HL-60 (cell line): ENCODE results near the gene ADGRG1.

Experiments
- DNase-seq, 2 experiments: peaks; one replicate each; pipeline ENCODE4 v3.0.0-alpha.2; 2010 to 2020; ENCODE audit warnings: low read depth in 1 of 2, low spot score in 1 of 2
- H3K27ac ChIP-seq: fragments of 250-450 bp; sonication (Bioruptor Pico); replicated peaks from 2 replicates; pipeline ENCODE4 v1.5.1; 2020; ENCODE audit warnings: mild to moderate bottlenecking, moderate library complexity
- H3K27me3 ChIP-seq: fragments of 250-450 bp; sonication (Bioruptor Pico); 2 replicates; pipeline ENCODE4 v1.5.1; 2021; ENCODE audit warnings: mild to moderate bottlenecking, moderate library complexity; ENCODE audit not compliant: insufficient read depth, poor library complexity, severe bottlenecking
- H3K4me3 ChIP-seq: replicated peaks from 2 replicates; pipeline ENCODE4 v1.5.1; 2011; ENCODE audit warnings: mild to moderate bottlenecking, control low read depth, low read length; ENCODE audit not compliant: insufficient read depth
- GABPA ChIP-seq: IDR thresholded peaks from 2 replicates; pipeline ENCODE4 v1.6.1; 2012; ENCODE audit warnings: low read depth
- POLR2AphosphoS5 ChIP-seq: IDR thresholded peaks from 2 replicates; pipeline ENCODE4 v1.6.1; 2012; ENCODE audit warnings: low read depth
- SPI1 ChIP-seq: IDR thresholded peaks from 2 replicates; pipeline ENCODE4 v1.6.1; 2012; ENCODE audit warnings: low read depth, mild to moderate bottlenecking, borderline replicate concordance
- TF ChIP-seq, protein P1 (sequence below): IDR thresholded peaks from 2 replicates; pipeline ENCODE4 v1.6.1; 2012; ENCODE audit warnings: low read depth; ENCODE audit not compliant: insufficient replicate concordance
- TF ChIP-seq, protein P2 (sequence below): IDR thresholded peaks from one replicate; pipeline ENCODE4 v1.5.1; 2011; ENCODE audit warnings: low read length, control low read depth, inconsistent platforms; ENCODE audit not compliant: insufficient read depth

The ADGRG1 gene

DNA sequence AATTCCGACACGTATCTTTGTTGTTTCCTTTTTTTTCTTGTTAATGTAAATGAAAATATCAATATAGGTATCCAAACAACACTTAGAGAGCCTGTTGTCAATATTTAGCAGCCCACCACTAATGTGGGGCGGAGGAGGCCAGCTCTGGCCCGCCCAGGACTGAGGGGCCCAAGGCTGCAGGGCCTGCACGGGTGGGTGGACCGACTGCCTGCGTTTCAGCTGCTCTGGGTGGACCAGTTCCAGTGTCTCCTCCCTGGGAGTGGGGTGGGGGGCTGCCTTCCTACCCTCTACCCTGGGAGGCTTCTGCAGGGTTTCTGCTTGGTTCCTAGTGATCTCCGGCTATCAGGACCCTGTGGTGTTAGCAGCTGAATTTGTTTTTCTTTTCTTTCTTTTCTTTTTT is 15.9 kb upstream of the ADGRG1 start:
- DNase-seq: no peak
- TF ChIP-seq, protein P1, sequence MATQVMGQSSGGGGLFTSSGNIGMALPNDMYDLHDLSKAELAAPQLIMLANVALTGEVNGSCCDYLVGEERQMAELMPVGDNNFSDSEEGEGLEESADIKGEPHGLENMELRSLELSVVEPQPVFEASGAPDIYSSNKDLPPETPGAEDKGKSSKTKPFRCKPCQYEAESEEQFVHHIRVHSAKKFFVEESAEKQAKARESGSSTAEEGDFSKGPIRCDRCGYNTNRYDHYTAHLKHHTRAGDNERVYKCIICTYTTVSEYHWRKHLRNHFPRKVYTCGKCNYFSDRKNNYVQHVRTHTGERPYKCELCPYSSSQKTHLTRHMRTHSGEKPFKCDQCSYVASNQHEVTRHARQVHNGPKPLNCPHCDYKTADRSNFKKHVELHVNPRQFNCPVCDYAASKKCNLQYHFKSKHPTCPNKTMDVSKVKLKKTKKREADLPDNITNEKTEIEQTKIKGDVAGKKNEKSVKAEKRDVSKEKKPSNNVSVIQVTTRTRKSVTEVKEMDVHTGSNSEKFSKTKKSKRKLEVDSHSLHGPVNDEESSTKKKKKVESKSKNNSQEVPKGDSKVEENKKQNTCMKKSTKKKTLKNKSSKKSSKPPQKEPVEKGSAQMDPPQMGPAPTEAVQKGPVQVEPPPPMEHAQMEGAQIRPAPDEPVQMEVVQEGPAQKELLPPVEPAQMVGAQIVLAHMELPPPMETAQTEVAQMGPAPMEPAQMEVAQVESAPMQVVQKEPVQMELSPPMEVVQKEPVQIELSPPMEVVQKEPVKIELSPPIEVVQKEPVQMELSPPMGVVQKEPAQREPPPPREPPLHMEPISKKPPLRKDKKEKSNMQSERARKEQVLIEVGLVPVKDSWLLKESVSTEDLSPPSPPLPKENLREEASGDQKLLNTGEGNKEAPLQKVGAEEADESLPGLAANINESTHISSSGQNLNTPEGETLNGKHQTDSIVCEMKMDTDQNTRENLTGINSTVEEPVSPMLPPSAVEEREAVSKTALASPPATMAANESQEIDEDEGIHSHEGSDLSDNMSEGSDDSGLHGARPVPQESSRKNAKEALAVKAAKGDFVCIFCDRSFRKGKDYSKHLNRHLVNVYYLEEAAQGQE: no peak
- TF ChIP-seq POLR2AphosphoS5: no peak
- no peak for TF ChIP-seq SPI1
- TF ChIP-seq, protein P2, sequence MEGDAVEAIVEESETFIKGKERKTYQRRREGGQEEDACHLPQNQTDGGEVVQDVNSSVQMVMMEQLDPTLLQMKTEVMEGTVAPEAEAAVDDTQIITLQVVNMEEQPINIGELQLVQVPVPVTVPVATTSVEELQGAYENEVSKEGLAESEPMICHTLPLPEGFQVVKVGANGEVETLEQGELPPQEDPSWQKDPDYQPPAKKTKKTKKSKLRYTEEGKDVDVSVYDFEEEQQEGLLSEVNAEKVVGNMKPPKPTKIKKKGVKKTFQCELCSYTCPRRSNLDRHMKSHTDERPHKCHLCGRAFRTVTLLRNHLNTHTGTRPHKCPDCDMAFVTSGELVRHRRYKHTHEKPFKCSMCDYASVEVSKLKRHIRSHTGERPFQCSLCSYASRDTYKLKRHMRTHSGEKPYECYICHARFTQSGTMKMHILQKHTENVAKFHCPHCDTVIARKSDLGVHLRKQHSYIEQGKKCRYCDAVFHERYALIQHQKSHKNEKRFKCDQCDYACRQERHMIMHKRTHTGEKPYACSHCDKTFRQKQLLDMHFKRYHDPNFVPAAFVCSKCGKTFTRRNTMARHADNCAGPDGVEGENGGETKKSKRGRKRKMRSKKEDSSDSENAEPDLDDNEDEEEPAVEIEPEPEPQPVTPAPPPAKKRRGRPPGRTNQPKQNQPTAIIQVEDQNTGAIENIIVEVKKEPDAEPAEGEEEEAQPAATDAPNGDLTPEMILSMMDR: no peak
- TF ChIP-seq GABPA: no peak
- Histone ChIP-seq H3K27me3 (no peaks in the 10 kb centered on the region), H3K4me3 (no peak overlapping the region), H3K27ac (no peak overlapping the region)

DNA sequence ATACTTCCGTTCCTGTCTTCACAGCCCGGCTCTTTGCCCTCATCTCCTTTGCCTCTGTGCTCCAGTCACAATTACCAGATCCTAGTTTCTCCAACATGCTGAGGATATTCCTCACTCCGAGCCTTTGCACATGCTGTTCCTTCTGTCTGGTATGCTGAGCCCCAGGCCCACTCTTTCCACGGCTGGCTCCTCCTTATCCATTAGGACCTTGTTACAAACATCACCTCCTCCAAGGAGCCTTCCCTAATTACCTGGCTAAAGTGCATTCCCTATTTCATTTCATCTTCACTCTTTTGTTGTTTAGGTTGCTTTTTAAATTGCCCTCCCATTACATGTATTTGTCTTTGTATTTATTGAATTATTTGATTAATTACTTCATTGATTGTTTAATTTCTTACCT is 14.9 kb upstream of the ADGRG1 start:
- no peak overlapping the region for H3K27ac ChIP-seq
- DNase-seq: no peak
- no peak overlapping the region for H3K4me3 ChIP-seq
- no peaks in the 10 kb centered on the region for H3K27me3 ChIP-seq
- TF ChIP-seq, protein P1: no peak

DNA sequence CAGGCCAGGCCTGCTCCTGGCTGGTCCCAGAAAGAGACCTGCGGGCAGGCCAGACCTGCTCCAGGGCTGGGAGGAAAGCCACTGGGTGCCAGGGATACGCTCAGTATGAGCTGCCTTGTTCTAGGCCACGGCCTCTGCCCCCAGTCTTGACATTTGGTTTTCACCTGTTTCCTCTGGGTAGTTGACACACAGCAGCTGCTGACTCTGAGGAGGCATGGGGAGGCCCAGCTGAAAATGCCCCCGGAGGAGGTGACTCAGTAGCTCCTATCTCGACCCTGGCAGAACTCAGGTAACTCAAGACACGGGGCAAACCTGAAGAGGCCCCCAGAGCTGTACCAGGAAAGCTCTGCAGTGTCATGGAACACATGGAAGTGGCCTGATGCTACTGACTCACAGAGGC is 13.9 kb upstream of the ADGRG1 start:
- Histone ChIP-seq H3K27me3 (no peaks in the 10 kb centered on the region), H3K4me3 (no peak overlapping the region), H3K27ac (no peak overlapping the region)
- no peak for DNase-seq
- no peak for TF ChIP-seq GABPA
- TF ChIP-seq, protein P1: no peak
- TF ChIP-seq POLR2AphosphoS5: no peak
- TF ChIP-seq, protein P2: no peak
- TF ChIP-seq SPI1: no peak

DNA sequence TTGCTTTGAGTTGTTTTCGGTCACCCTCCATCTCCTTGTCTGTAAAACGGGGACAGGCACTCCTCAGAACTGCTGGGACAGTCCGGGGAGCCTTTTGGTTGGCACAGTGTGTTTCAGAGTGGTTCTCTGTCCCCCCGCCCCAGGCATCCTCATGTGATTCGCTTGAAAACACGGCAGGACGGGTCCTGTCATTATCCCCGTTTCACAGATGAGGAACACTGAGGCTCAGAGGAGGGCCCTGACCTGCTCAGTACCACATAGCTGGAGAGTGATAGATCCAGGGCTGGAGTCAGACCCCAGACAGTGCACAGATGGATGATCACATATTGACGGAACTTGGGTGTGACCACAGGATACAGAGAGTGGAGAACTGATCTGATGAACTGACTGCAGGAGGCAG is 13.5 kb upstream of the ADGRG1 start:
- Histone ChIP-seq H3K27ac (no peak overlapping the region), H3K4me3 (no peak overlapping the region), H3K27me3 (no peaks in the 10 kb centered on the region)
- no peak for DNase-seq
- TF ChIP-seq, protein P1: no peak
- no peak for TF ChIP-seq GABPA
- TF ChIP-seq, protein P2: no peak
- TF ChIP-seq SPI1: no peak
- no peak for TF ChIP-seq POLR2AphosphoS5
